HG03039 (cell line): ENCODE results near the gene FGFRL1.

ENCODE experiments used
- ATAC-seq: cut with Tn5 transposase; IDR thresholded peaks from one replicate; pipeline ENCODE4 v1.9.1; 2021; ENCODE audit warnings: mild to moderate bottlenecking, moderate library complexity; ENCODE audit not compliant: unreplicated experiment

FGFRL1 gene

DNA sequence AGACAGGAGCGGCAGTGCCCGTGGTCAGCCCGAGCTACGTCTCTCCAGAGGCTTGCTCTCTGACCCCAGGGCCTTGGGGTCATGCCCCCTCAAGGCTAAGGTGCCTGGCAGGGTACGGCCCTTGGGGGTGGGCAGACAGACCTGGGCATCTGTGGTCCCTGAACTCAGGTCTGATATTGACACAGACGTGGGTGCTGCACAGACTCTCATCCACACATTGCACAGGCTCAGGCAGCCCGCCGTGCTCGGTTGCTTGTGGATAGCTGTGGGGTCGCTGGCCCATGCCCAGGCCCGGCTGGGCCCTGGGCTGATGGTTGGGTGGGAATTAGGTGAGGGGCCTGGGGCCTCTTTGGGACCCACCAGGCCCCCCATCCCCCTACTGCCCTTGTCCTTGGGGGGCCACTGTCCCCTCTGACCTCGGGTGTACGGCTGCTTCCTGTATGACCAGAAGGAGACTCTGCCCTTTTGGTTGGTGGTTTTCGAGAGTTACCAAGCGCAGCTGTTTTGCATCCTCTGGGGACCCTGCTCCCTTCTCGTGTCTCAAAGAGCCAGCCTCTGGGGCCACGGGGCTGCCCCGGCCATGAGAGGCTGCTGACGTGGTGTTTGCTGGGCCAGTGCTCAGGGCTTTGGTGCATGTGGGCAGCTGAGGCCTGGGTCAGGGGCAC lies 10.1 kb downstream of the FGFRL1 start:
- ATAC-seq, result no peak

DNA sequence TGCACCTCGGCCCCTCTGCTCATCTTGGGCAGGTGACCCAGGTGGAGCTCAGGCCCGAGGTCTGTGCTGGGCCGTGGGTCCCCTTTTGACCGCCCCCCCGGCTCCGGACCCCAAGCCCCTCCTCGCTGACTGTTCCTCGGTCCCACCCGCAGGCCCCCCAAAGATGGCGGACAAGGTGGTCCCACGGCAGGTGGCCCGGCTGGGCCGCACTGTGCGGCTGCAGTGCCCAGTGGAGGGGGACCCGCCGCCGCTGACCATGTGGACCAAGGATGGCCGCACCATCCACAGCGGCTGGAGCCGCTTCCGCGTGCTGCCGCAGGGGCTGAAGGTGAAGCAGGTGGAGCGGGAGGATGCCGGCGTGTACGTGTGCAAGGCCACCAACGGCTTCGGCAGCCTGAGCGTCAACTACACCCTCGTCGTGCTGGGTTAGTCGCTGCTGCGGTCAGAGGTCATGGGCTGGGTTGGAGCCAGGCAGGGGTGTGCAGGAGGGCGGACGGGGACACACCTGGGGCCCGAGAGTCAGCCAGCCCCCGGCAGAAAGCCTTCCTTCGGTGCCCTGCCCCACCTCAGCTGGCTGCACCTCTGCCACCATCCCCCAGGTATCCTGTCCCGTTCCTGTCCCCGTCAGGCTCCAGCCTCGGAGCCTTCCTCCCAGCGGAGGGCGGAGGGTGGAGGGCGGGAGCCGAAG lies 10.8 kb downstream of the FGFRL1 start:
- ATAC-seq, result no peak

DNA sequence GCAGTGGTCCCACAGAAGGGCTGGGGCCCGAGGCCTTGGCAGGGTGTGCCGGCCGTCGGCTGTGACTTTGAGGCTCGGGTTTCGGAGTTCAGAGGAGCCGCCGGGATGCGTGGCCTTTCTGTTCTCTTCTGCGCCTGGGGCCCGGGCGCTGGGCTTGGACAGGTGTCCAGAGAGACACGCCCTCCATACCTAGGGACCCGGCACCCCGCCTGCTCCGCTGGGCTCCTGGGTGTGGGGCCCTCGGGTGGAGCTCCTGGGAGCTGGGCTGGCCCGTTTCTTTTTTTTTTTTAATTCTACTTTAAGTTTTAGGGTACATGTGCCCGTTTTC lies 11.3 kb downstream of the FGFRL1 start:
- ATAC-seq, result no peak

DNA sequence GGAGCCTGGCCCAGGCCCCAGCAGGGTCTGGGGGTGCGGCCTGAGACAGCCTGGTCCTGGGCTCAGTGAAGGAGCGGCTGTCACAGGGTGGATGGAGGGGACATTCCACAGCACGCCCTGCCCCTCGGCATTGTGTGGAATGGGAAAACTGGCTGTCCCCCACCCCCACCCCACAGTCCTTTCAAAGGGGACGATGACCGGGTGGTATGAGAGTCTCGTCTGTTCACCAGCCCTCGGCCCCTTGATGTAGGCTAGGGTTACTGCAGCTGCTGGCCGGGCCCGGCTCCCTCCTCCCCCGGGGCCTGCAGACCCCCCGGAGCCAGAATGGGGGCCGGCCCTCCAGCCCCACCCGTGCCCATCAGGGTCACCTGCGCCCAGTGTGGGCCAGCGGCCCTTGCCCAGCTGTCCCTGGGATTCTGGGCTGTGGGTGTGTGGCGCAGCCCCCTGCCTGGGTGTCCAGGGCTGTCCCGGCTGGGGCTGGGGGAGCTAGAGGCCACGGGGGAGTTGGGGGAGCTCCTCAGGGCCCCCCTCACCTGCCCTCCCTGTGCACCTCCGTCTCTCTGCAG lies 11.7 kb downstream of the FGFRL1 start:
- ATAC-seq, result no peak

DNA sequence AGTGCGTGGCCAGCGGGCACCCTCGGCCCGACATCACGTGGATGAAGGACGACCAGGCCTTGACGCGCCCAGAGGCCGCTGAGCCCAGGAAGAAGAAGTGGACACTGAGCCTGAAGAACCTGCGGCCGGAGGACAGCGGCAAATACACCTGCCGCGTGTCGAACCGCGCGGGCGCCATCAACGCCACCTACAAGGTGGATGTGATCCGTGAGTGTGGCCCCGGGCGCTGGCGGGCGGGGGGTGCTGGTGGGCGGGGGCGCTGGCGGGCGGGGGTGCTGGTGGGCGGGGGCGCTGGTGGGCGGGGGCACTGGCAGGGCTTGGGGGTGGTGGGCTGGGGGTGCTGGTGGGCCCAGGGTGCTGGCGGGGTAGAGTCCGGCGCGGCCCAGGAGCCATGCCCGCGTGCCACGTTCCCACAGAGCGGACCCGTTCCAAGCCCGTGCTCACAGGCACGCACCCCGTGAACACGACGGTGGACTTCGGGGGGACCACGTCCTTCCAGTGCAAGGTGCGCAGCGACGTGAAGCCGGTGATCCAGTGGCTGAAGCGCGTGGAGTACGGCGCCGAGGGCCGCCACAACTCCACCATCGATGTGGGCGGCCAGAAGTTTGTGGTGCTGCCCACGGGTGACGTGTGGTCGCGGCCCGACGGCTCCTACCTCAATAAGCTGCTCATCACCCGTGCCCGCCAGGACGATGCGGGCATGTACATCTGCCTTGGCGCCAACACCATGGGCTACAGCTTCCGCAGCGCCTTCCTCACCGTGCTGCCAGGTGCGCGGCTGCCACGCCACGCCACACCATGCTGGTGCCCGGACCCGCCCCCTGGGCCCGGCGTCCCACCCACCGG lies 12.7 kb downstream of the FGFRL1 start:
- no peak for ATAC-seq

DNA sequence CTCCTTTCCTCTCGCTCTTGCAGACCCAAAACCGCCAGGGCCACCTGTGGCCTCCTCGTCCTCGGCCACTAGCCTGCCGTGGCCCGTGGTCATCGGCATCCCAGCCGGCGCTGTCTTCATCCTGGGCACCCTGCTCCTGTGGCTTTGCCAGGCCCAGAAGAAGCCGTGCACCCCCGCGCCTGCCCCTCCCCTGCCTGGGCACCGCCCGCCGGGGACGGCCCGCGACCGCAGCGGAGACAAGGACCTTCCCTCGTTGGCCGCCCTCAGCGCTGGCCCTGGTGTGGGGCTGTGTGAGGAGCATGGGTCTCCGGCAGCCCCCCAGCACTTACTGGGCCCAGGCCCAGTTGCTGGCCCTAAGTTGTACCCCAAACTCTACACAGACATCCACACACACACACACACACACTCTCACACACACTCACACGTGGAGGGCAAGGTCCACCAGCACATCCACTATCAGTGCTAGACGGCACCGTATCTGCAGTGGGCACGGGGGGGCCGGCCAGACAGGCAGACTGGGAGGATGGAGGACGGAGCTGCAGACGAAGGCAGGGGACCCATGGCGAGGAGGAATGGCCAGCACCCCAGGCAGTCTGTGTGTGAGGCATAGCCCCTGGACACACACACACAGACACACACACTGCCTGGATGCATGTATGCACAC lies 13.6 kb downstream of the FGFRL1 start:
- no peak for ATAC-seq

DNA sequence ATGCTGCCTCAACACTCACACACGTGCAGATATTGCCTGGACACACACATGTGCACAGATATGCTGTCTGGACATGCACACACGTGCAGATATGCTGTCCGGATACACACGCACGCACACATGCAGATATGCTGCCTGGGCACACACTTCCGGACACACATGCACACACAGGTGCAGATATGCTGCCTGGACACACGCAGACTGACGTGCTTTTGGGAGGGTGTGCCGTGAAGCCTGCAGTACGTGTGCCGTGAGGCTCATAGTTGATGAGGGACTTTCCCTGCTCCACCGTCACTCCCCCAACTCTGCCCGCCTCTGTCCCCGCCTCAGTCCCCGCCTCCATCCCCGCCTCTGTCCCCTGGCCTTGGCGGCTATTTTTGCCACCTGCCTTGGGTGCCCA lies 14.7 kb downstream of the FGFRL1 start:
- no peak for ATAC-seq

DNA sequence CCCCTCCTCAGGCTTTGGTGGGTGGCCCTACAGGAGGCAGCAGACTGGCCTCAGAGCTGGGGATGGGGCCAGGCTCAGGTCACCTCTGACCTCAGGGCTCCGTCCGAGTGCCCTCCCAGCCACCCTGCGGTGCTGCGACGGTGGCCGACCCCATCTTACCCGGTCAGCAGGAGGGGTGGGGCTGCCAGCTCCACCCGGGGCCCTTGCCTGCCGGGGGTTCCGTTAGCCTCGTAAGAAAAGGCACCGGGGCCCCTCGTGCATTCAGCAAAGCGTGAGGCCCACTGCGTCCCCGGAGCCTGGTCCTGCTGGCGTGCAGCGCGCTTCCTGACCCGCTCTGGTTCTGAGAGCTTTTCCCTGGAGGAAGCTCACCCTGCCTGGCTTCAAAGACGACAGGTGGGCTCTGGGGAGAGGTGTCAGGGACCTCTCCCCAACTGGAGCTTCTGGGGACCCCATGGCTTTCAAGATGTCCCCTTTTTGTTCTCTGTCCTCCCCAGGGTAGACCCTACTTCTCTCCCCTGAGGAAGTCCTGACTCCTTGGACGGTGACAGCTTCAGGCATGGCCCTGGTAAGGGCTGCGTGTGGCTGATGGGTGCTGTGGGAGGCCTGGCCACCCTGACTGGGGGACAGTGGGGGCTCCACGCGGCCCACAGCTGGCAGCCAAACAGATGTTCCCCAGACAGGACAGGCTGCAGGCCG lies 15.9 kb downstream of the FGFRL1 start:
- no peak for ATAC-seq

DNA sequence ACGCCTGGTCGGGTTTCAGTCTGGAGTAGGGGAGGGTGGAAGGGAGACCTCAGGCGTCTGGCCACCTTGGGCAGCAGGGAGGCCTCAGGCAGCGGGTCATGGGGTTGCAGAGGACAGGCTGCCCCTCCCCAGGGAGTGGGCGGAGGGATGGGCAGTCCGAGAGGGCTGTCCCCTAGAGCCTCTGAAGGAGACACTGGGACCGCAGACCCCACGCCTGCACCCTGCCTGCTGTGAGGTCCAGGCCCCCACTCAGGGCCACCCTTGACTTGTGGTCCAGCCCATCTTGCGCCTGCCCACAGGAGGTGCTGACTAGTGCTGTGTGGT lies 16.5 kb downstream of the FGFRL1 start:
- ATAC-seq, result no peak

DNA sequence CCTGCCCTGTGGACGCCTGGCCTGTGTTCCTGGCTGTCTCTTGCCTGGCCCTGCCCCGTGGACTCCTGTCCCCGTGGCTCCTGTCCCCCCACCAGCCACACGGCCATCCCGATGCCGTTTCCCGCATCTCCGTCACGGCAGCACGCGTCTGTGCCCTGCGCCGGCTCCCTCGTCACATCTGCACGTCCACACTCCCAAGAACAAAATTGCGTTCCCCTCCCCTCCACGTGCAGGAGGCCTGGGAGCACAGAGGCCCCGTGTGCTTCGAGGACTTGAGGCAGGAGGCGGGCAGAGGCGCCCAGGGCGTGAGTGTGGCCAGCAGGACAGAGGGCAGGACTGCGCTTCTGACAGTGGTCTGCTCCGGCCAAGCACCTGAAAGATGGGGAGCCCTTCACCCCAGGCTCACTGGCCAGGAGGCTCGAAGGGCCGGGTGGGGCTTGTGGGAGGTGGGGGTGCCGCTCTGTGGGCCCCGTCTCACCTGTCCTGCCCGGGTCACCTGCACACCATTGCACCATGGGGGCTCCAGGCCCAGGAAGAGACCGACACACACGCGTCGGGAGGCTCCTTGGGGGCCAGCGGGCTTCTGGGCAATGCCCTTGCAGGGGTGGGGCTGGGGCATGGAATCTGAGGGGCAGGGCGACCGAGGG lies 17.3 kb downstream of the FGFRL1 start:
- ATAC-seq, result no peak

DNA sequence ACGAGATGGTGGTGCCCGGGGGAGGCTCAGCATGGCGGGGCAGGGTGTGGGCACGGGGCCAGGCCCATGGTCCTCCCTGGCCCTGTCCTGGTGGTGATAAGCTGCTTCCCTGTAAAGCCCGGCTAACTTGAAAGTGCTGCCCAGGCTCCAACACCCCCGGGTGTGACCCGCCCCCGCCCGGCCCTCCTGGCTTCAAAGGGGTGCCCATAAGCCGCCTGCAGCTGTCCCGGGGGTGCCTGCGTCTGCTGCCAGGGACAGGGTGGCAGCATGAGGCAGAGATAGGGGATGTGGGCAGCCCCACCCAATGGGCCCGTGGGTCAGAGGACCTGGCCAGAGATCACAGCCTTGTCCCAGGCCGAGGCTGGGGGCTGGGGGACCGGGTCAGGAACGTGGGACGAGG lies 18.1 kb downstream of the FGFRL1 start:
- ATAC-seq, result no peak

DNA sequence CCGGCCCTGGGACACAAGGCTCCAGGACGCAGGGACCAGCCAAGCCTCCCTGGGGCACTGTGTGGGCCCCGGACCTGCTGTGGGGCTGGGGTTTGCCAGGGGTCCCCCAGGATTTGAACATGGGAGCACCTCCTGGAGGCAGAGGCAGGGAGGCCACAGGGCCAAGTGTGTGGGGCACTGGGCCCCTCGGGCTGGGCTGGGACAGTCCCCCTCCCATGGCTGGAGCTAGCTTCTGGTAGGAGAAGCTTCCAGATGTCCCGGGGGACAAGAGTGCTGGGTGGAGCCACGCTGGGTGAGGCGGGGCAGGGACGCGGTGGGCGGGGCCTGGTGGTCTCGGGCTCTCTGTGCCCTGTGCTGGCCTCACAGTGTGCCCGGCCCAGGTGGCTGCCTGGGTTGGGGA lies 18.6 kb downstream of the FGFRL1 start:
- ATAC-seq, result no peak

DNA sequence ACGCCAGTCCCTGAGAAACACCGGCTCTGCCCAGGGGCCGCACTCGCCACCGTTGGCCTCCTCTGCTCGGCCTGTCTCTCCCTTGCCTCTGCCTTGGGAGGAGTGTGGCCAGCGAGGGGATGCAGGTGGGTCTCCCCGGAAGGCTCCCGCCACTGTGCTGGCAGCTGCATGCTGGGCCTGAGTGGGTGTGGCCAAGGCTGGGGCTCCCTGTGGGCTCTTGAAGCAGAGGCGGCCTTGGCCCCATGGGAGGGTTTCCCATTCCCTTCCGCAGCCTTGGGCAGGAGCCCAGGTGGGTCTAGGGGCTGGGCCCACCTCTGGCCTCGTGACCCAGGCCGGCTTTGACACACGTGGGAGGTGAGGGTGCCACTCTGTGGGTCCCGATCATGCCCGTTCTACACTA lies 19.1 kb downstream of the FGFRL1 start:
- ATAC-seq, result no peak

DNA sequence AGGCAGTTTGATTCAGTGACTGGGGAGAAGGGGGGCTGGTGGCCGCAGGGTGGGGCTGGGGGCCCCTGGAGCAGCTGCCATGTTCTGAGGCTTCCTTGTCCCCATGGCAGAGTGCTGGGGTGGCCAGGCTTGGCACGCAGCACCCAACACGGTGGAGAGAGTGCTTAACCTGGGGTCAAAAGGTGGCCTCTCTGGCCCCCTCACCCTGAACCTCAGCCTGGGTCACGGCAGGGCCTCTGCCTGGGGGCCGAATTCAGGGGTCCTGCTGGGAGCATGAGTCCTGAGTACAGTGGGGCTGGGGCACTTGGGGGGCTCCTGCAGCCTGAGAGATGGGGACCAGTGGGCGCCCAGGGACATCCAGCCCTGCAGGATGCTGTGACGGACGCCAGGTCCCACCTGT lies 19.9 kb downstream of the FGFRL1 start:
- no peak for ATAC-seq

DNA sequence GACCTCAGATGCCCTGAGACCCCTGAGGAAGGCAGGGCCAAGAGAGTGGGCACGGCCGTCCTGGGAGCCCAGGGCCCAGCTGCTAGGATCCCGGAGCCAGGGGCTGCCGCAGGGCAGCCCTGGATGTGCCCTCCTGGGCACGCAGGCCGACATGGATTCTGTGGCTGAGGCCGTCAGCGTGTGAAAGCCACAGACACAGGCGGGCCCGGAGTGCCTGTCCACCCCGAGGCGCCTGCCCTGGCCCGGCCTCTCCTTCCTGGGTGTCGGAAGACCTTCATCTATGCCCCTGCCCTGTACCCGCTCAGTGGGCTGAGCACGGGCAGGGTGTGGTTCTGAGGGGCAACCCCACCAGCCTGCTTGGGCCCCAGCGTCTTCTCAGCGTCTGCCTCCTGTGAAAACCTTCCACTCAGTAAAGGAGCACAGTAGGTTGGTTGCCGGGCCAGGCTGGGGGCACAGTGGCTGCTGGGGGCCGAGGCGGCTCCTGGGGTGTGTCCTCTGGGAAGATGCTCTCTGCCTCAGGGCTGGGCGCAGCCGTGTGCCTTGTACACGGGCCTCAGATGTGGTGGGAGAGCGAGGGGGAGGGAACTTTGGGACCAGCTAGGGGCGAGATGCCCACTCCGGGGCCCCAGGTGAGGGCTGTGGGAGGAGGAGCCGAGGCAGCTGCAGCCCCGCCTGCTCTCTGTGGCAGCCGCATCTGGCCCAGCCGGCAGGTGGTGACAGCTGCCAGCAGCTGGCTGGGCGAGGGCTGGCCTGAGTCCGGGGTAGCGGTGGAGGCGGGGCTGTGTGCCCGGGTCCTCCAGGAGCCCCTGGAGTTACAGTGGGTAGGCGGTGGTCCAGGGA lies 20.8 kb downstream of the FGFRL1 start:
- no peak for ATAC-seq

DNA sequence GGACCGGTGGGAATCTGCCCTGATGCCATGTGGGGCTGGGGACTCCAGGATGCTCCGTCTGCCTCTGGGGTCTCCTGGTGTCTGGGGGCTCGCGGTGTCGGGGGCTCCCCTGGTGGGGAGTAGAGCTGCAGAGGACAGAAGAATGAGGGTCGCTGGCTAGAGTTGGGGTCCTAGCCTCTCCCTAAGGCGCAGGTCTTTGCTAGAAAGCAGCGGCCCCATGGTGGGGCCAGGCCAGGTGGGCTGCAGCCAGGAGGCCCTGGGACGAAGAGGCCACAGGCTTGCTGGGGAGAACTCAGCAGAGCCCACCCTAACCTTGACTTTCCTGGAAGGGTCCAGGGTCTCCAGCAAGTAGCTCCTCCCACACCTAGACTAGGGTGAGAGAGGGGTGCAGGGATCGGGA lies 21.4 kb downstream of the FGFRL1 start:
- ATAC-seq, result no peak

DNA sequence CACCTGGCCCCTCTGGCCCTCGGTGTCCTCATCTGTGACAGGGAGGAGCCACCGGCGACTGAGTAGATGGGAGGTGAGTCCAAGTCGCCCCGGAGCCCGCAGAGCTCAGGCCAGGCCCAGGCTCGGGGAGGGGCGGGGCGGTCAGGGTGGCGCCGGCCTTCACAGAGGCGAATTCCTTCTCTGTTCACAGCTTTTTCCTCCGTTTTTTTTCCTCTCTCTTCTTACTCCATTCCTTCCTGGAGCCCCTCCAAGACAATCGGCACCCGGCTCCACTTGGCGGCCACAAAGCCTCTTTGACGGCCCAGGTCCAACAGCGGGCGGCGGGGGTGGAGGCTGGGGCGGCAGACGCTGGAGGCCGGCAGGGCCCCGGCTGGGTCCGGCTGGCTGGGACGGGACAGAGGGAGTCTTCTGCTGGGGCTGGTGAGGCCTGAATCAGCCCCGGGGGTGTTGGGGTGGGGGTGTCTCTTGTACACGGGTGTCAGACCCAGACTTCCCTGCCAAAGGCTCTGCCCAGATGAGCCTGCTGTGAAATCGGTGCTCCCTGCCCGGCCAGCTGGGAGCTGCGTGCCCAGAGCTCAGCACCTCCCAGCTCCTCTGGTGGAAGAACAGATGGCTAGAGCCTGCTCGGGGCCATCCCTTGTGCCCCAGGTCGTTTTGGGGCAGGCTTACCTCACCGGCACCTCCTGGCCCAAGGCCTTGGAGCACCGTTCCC lies 22.6 kb downstream of the FGFRL1 start:
- ATAC-seq, result no peak

DNA sequence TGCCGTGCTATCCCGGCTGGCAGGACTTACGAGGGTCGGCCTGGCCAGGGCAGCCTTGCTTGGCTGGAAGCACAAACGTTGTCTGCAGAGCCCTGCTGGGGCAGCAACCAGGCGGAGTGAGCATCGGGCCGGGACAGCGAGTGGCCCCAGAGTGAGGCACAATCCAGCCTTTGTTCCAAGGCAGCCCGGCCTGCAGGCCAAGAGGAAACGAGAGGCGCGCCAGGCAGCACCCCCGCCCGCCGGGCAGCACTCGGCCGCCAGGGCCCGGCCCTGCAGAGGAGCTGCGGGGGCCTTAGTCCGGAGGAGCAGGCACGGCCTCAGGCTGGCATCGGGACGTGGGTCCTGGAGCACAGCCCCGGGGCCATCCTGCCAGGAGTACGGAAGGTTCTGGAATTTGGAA lies 24.1 kb downstream of the FGFRL1 start:
- no peak for ATAC-seq

DNA sequence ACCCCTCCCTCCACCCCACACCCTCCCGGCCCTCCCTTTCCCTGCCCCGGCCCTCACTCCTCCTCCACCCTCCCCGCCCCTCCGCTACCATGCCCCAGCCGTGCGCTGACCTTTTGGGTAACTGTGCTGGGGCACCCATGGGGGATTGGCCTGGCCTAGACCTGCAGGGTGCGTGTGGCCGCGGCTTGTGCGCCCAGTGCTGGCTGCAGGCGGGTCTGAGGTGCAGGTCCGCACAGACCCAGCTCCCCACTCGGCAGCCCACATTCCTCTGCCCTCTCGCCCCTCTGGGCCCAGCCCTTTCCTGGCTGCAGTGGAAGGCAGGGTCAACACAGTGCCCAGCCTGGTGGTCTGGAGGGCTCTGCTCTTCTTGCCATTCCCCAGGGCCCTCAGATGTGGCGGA lies 24.7 kb downstream of the FGFRL1 start:
- no peak for ATAC-seq
